C4-2B (cell line): ENCODE results near the gene EGFLAM.

ENCODE experiments used
- ZFX ChIP-seq: fragments of 450-650 bp; IDR thresholded peaks from 2 replicates; pipeline ENCODE4 v1.6.1; 2017
- TF ChIP-seq, protein P1 (sequence below): fragments of 450-650 bp; conservative IDR thresholded peaks from 2 replicates; pipeline ENCODE4 v1.5.1; 2017; ENCODE audit warnings: mild to moderate bottlenecking

DNA sequence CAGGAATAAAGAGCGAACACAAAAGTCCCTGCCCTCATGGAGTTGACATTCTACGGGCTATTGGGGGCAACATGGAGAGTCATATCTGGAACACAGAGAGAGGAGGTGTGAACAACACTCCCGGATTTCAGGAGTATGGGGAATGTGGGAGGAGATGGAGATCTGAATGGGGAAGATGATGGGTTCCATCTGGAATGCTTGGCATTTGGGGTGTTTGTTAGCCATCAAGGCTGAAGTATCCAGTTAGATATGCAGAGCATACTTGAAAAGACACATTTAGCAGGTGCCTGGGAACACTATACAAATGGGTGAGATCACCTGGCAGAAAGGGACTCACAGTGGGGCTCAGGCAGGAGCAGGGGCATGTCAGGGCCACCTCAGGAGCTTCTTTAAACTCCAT, 61.1 kb downstream of the EGFLAM start:
- TF ChIP-seq, protein P1, sequence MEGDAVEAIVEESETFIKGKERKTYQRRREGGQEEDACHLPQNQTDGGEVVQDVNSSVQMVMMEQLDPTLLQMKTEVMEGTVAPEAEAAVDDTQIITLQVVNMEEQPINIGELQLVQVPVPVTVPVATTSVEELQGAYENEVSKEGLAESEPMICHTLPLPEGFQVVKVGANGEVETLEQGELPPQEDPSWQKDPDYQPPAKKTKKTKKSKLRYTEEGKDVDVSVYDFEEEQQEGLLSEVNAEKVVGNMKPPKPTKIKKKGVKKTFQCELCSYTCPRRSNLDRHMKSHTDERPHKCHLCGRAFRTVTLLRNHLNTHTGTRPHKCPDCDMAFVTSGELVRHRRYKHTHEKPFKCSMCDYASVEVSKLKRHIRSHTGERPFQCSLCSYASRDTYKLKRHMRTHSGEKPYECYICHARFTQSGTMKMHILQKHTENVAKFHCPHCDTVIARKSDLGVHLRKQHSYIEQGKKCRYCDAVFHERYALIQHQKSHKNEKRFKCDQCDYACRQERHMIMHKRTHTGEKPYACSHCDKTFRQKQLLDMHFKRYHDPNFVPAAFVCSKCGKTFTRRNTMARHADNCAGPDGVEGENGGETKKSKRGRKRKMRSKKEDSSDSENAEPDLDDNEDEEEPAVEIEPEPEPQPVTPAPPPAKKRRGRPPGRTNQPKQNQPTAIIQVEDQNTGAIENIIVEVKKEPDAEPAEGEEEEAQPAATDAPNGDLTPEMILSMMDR, result no peak
- TF ChIP-seq ZFX, result no peak
